BJ (cell line): ENCODE results near the gene CNN1. TPM values are rescaled to one million over a fixed set of nuclear protein-coding genes. Genes with fewer than 3 reads are reported as not detected.

Experiments used
- CTCF ChIA-PET: fragments of 350-600 bp; formaldehyde crosslinking; extraction: SDS; loops from one replicate; lab custom pipeline; 2021; ENCODE audit warnings: antibody characterized with exemption, inconsistent platforms; lab: Yijun Ruan, JAX
- POLR2A ChIA-PET: fragments of 300-600 bp; sonication (Branson Sonifier 250); formaldehyde crosslinking; extraction: SDS; loops from one replicate; lab custom pipeline; 2021; ENCODE audit warnings: antibody characterized with exemption; lab: Charles Lee
- DNase-seq: peaks from one replicate; pipeline ENCODE4 v3.0.0-alpha.2; 2011; ENCODE audit warnings: low read depth
- H3K27me3 ChIP-seq: 2 replicates; pipeline ENCODE4 v1.6.0; 2011; ENCODE audit warnings: low read length; ENCODE audit not compliant: control insufficient read depth, insufficient read depth
- H3K36me3 ChIP-seq: 2 replicates; pipeline ENCODE4 v1.5.1; 2011; ENCODE audit warnings: low read length; ENCODE audit not compliant: control insufficient read depth, insufficient read depth
- H3K4me3 ChIP-seq: 2 replicates; pipeline ENCODE4 v1.5.1; 2011; ENCODE audit warnings: low read depth, mild to moderate bottlenecking, control low read depth, low read length
- CTCF ChIP-seq: IDR thresholded peaks from 2 replicates; pipeline ENCODE4 v1.5.1; 2011; ENCODE audit warnings: low read depth, mild to moderate bottlenecking, control low read depth, inconsistent platforms, low read length, moderate library complexity; ENCODE audit not compliant: insufficient read depth
- polyA minus RNA-seq: library from RNA; depleted of rRNA, polyadenylated mRNA; stranded (reverse); fragments of >200 nt; gene quantifications from 2 replicates; pipeline ENCODE4 v1.2.3, GENCODE V29; 2011; rRNA and poly(A)+ RNA removed
- polyA plus RNA-seq: library from polyadenylated mRNA; depleted of rRNA; stranded (reverse); fragments of >200 nt; gene quantifications from 2 replicates; pipeline ENCODE4 v1.2.3, GENCODE V29; 2011; rRNA removed

CNN1 gene
- polyA plus RNA-seq (227 and 267 TPM in 2 replicates), polyA minus RNA-seq (49.6 and 65.5 TPM in 2 replicates)

- H3K36me3 ChIP-seq, result no peaks in the 10 kb centered on the region
- no peaks in the 10 kb centered on the region for H3K27me3 ChIP-seq
- H3K4me3 ChIP-seq, result peak within 1 kb of the TSS; percentile 42
- ChIA-PET CTCF (interaction anchor here (0.6 to 1.6 kb wide), 4 partner anchors 15 to 41 kb away, joined by 3 to 8 read pairs (median 5); partner anchors contain the start of gene ELOF1), POLR2A (interaction anchor here (0.6 kb wide), 2 partner anchors 192 to 1685 kb away, joined by 5 to 9 read pairs; partner anchors contain the start of gene CCDC159)
- peak; percentile 51 for DNase-seq
- TF ChIP-seq CTCF, result no peak
These were observed at the start of gene CNN1 for GRCh38 chr19:11538232-11539036. CNN1 (plus strand) TSS chr19:11538851; CDS start chr19:11538928, 77 bp downstream.

GRCh38 chr19:11489378-11489777, 49.3 kb upstream of the CNN1 start:
- peaks cover 1% of the 10 kb centered on the region for H3K36me3 ChIP-seq
- no peak overlapping the region for H3K4me3 ChIP-seq
- POLR2A ChIA-PET, result no interaction called here
- TF ChIP-seq CTCF, result no peak
- DNase-seq, result no peak
- H3K27me3 ChIP-seq, result no peaks in the 10 kb centered on the region
- CTCF ChIA-PET, result no interaction called here

GRCh38 chr19:11494634-11495285, 43.9 kb upstream of the CNN1 start:
- Histone ChIP-seq H3K36me3 (peaks cover 6% of the 10 kb centered on the region), H3K4me3 (no peak overlapping the region), H3K27me3 (no peaks in the 10 kb centered on the region)
- CTCF ChIA-PET, result interaction anchor here (0.9 to 4.5 kb wide), 5 partner anchors 12 to 93 kb away, joined by 3 to 22 read pairs (median 7); partner anchors contain the start of genes ELAVL3 and ELOF1
- no peak for TF ChIP-seq CTCF
- POLR2A ChIA-PET, result no interaction called here
- no peak for DNase-seq

- POLR2A ChIA-PET, result no interaction called here
- no peak overlapping the region for H3K4me3 ChIP-seq
- CTCF ChIA-PET, result interaction anchor here (0.9 to 4.5 kb wide), 3 partner anchors 13 to 93 kb away, joined by 3 to 22 read pairs (median 7); partner anchors contain the start of genes ELAVL3 and ELOF1
- peaks cover 6% of the 10 kb centered on the region for H3K36me3 ChIP-seq
- H3K27me3 ChIP-seq, result no peaks in the 10 kb centered on the region
- no peak for TF ChIP-seq CTCF
- DNase-seq, result no peak
These were observed 43.2 kb upstream of the CNN1 start for GRCh38 chr19:11495481-11495880.

- no peak for TF ChIP-seq CTCF
- no peaks in the 10 kb centered on the region for H3K27me3 ChIP-seq
- no peak overlapping the region for H3K4me3 ChIP-seq
- DNase-seq, result no peak
- ChIA-PET POLR2A (no interaction called here), CTCF (interaction anchor here (0.9 to 4.5 kb wide), 4 partner anchors 14 to 92 kb away, joined by 3 to 22 read pairs (median 5); partner anchors contain the start of genes ELAVL3 and ELOF1)
- peaks cover 6% of the 10 kb centered on the region for H3K36me3 ChIP-seq
These were observed 42.8 kb upstream of the CNN1 start for GRCh38 chr19:11495885-11496284.
